Lung microvascular endothelial cell (primary cell): Measurements from ENCODE around the gene MARK4. TPM values are rescaled to one million over a fixed set of nuclear protein-coding genes. Genes with fewer than 3 reads are reported as not detected.
"Not testable (repeated sequence)": the region's sequence is repeated elsewhere in the genome, so short reads cannot be mapped to it uniquely, and the experiment has no call there.

ENCODE experiments used
- DNase-seq, 2 donors: peaks; one replicate each; pipeline versions ENCODE4 v3.0.0 to v3.0.0-alpha.2; 2010; ENCODE audit warnings: low read depth in 2 of 2
- total RNA-seq: library from RNA; depleted of rRNA; stranded (reverse); fragments of >200 nt; gene quantifications from 2 replicates; pipeline ENCODE4 v1.2.1, GENCODE V29; 2014

The MARK4 gene
- 6.5 and 23.0 TPM in 2 replicates for total RNA-seq

- peak; percentile 50 to 70 for DNase-seq
These were observed at the start of gene MARK4 for GRCh38 chr19:45250832-45251451. MARK4 (plus strand) TSS chr19:45251271; CDS start chr19:45251589, 318 bp downstream.

DNA sequence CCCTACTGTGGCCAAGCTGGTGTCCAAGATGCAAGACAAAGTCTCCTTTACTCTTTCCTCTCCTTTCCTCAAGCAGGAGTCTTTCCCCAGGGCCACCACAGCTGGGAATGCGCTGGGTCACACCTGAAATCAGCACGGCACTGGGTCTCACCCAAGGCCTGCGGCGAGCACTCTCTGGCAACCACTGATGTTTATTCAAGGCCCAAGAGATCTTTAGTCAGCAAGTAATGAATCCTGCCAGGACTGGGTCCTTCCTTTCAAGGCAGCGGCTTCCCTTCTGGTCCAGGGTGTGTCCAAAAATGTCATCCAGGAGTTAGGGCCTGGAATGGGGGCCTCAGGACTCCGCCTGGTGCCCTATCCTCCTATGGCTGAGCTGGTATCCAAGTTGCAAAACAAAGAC is 48.4 kb upstream of the MARK4 start:
- no peak for DNase-seq

DNA sequence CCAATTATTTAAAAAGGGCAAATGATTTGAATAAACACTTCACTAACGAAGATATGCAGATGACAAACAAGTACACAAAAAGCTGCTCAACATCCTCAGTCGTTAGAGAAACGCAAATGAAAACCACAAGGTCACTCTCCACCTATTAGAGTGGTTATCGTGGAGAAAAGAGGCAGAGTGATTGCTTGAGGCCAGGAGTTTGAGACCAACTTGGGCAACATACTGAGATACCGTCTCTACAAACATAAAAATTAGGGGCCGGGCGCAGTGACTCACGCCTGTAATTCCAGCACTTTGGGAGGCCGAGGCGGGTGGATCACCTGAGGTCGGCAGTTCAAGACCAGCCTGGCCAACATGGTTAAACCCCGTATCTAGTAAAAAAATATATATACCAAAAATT is 45.3 kb upstream of the MARK4 start:
- no peak for DNase-seq

DNA sequence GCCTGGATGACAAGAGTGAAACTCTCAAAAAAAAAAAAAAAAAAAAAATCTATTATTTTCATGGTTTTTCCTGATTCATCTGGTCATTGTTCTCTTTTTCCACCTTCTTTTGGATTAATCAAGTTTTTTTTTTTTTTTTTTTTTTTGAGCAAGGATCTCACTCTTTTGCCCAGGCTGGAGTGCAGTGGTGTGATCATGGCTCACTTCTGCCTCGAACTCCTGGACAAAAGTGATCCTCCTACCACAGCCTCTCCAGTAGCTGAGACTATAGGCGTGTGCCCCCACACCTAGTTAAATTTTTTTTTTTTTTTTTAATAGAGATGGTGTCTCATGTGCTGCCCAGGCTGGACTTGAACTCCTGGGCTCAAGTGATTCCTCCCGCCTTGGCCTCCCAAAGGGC is 44.7 kb upstream of the MARK4 start:
- DNase-seq = no peak

DNA sequence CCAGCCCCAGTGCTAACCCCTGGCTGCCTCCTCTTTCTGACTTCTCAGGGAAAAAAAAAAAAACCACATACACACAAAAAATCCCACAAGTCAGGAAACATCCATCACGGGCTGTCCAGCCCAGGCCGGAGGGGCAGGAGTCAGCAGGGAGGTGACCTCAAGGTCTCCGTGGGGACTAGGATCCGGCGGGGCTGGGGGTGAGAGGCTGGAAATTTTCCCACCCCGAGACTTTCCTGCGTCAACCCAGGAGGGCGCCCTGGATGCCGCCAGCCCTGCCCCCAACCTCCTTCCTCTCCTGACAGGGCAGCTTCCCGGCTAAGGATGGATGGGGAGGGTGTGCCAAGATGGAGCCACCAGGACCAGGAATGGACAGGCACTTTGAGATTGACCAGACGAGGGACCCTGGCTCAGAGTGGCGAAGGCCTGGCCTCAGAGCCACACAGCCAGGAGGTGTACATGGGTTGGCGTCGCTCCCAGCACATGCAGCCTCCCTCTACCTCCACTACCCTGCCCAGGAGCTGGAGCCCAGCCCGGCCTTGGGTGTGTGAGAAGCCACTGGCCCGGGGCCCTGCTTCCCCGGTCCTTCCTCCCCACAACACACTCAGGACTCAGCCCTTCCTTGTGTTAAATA is 39.2 kb upstream of the MARK4 start:
- DNase-seq = peak; percentile 40 to 60

- DNase-seq = no peak
These were observed 38.0 kb upstream of the MARK4 start for GRCh38 chr19:45213031-45213430.

- DNase-seq = peak; percentile 37 to 43
These were observed 35.5 kb upstream of the MARK4 start for GRCh38 chr19:45215391-45216191.

DNA sequence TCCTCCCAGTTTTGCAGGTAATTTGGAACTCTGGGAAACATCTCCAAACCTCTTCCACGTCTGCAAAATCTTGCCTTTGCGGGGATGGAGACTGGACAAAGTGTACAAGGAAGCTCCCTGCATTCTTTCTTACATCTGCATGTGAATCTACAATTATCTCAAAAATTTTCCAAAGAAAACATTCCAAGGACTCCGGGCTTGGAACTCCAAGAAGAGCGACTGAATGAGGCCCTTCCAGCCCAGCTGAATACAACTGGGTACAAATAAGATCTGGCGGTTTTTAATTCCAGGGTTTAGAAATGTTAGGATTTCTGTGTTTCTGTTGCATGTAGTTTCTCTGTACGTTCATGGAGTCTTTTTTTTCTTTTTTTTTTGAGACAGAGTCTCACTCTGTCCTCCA is 34.4 kb upstream of the MARK4 start:
- DNase-seq = no peak

GRCh38 chr19:45217193-45217956 is 33.7 kb upstream of the MARK4 start:
- peak in 1 of 2 donors; percentile 12 for DNase-seq

GRCh38 chr19:45217957-45218334 is 33.1 kb upstream of the MARK4 start:
- DNase-seq = no peak

DNA sequence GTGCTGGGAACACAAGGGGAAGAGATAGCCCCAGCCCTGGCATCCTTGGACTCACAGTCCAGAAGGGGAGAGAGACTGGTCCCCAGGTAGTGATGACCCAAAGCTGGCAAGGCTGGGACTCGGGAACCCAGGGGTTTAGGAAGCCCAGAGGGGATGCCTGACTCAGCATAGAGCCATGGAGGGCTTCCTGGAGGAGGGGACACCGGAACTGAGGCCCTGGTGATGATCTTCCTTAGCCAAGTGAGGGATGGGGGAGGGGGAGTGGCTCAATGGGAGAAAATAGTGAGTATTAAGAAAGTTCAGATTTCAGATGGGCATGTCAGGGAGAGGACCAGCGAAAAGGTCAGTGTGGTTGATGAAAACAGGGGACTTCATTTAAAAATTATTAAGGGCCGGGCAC is 32.6 kb upstream of the MARK4 start:
- no peak for DNase-seq

DNA sequence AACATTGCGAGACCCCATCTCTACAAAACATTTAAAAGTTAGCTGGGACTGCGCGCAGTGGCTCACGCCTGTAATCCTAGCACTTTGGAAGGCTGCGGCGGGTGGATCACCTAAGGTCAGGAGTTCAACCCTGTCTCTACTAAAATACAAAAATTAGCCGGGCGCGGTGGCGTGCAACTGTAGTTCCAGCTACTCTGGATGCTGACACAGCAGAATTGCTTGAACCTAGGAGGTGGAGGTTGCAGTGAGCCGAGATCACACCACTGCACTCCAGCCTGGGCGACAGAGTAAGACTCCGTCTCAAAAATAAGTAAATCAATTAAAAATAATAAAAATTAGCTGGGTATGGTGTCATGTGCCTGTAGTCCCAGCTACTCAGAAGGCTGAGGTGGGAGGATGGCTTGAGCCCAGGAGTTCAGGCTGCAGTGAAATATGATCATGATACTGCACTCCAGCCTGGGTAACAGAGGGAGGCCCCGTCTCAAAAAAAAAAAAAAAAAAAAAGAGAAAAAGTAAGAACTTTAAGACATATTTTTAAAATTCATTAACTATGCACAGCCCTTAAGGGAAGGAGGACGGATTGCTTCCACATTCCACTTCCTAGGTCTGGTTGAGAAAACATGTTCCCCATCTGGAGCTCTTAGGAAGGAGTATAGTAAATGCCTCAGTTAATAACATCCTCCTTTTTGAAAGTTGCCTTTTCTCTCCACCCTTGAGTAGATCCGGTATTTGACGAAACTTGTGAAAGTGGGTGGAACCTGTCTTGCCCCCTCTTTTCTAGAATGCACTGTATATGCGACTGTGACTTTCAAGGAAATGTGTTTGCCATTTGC is 31.9 kb upstream of the MARK4 start:
- no peak for DNase-seq

GRCh38 chr19:45222724-45223123 is 28.3 kb upstream of the MARK4 start:
- no peak for DNase-seq

DNA sequence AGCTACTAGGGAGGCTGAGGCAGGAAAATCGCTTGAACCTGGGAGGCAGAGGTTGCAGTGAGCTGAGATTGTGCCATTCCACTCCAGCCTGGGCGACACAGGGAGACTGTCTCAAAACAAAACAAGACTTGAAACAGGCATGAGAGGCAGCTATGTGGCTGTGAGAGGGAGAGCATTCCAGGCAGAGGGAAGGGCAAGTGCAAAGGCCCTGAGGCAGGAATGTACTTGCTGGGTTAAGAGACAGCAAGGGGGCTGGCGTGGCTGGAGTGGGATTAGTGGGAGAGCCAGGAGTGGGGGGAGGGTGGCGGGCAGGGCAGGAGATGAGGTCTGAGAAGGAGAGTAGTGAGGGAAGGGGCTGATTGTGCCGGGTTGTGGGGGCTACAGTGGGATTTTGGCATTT is 27.2 kb upstream of the MARK4 start:
- DNase-seq = no peak

DNA sequence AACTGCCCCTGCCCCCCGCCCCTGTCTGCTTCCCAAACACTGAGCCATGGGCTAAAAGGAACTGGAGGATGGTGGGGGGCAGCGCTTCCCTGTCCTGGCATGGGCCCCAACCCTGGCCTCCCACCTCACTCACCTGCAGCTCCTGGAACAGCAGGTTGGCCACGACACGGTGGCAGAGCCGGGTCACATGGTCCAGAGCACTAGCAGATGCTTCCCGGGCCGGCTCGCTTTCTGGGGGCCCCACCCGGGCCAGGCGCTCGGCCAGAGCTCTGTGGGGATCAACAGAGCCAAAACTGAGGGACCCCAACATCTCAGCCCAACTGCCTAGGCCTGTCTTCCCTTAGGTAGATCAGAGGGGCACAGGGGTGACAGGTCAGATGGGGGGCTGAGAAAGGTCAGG is 26.4 kb upstream of the MARK4 start:
- no peak for DNase-seq

DNA sequence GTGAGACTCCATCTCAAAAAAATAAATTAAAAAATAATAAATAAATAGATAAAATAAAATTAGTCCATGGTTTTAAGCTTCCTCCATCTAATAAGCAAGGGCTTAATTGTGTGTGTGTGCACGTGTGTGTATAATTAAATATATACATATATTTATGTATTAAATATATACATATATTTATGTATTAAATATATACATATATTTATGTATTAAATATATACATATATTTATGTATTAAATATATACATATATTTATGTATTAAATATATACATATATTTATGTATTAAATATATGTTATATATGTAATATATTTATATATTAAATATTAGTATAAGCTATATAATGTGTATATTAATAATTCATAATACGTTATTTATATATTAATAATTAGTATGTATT is 22.0 kb upstream of the MARK4 start:
- DNase-seq = not testable (repeated sequence)

DNA sequence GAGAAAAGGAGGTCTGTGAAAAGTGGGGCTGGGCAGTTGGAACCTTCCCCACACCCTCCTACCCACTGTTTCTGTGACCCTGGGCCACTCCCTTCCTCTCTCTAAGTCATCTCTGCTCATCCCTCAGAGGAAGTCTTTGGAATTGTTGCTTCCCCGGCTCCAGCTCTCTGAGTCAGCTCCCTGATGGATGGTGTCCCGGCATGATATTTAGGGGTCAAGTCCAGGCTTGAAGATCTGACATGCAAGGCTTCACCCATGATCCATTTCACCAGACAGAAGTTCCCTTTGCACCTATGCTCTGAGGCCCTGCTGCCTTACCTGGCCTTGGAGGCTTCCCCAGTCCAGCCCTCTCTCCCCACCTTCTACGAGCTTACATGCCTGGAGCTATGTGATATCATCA is 19.2 kb upstream of the MARK4 start:
- DNase-seq = peak in 1 of 2 donors; percentile 36

DNA sequence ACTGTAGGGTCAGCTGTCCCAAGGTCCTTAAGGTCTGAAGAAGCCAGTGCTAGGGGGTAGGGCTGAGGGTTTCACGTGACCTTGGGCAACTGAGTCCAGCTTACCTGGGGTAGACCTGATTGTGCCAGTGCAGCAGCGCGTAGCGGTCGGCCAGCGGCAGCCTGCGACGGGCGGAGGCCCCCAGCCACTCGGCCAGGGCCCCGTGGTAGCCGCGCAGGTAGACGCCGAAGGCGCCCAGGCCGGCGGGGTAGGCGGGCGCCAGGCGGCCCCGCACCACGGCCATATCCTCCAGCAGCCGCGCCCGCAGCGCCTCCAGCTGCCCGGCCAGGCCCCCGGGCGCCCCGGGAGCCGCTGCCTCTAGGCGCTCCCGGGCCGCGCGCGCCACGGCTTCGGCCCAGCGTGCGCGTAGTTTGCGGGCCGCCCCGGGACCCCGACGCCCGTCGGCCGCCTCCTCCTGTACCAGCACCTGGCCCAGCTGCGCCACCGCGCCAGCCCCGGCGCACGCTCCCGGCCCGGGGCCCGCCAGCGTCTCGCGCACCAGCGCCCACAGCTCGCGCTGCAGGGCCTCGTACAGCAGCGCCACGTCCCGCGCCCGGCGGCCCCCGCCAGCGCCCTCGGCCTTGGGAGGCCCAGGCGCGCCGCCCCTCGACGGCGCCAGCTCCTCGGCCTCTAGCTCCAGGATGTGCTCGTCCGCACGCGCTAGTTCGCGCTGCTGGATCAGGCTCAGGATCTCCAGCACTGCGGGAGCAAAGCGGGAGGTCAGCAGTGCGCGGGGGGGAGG is 16.8 kb upstream of the MARK4 start:
- no peak for DNase-seq

GRCh38 chr19:45235485-45235884 is 15.6 kb upstream of the MARK4 start:
- DNase-seq = no peak

DNA sequence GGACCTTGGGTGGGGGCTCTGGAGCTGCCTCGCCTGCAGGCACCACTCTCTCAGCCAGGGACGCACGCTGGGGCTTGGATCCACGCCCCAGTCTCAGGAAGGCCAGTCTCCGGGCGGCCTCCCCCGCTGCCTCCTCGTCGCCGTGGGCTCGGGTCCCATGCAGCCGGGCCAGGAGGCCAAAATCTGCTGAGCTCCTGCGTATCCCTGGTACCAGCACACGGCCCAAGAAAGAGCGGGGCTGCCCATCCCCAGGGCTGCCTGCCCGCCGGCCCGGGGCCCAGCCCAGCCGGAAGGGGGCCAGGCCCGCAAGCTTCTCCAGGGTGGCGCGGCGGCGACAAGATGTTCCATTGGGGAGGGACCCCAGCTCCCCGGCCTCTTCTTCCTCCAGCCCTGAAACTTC is 12.5 kb upstream of the MARK4 start:
- DNase-seq = no peak
